SU-DHL-6 (cell line): ENCODE results near the gene SOCS2.

Experiments used
- CTCF ChIP-seq: fragments of 200-600 bp; sonication (generic); IDR thresholded peaks from one replicate; pipeline ENCODE4 v1.5.1; 2017; ENCODE audit warnings: antibody characterized with exemption, mild to moderate bottlenecking, low read length, moderate library complexity; ENCODE audit not compliant: insufficient read depth, poor library complexity, severe bottlenecking
- EZH2phosphoT487 ChIP-seq: fragments of 200-600 bp; sonication (generic), shearing (Covaris generic); conservative IDR thresholded peaks from 2 replicates; pipeline ENCODE4 v1.6.1; 2018; ENCODE audit warnings: mild to moderate bottlenecking, antibody characterized with exemption, low read length, moderate library complexity, mixed read lengths

- no peak for TF ChIP-seq CTCF
- no peak for TF ChIP-seq EZH2phosphoT487
Measured at GRCh38 chr12:93599192-93599591, 26.7 kb downstream of the SOCS2 start.
